BJ (cell line): ENCODE data around the gene MAPK1IP1L. TPM values are rescaled to one million over a fixed set of nuclear protein-coding genes. Genes with fewer than 3 reads are reported as not detected.

Experiments
- CTCF ChIA-PET: fragments of 350-600 bp; formaldehyde crosslinking; extraction: SDS; loops from one replicate; lab custom pipeline; 2021; ENCODE audit warnings: antibody characterized with exemption, inconsistent platforms; lab: Yijun Ruan, JAX
- POLR2A ChIA-PET: fragments of 300-600 bp; sonication (Branson Sonifier 250); formaldehyde crosslinking; extraction: SDS; loops from one replicate; lab custom pipeline; 2021; ENCODE audit warnings: antibody characterized with exemption; lab: Charles Lee
- DNase-seq: peaks from one replicate; pipeline ENCODE4 v3.0.0-alpha.2; 2011; ENCODE audit warnings: low read depth
- H3K27me3 ChIP-seq: 2 replicates; pipeline ENCODE4 v1.6.0; 2011; ENCODE audit warnings: low read length; ENCODE audit not compliant: control insufficient read depth, insufficient read depth
- H3K36me3 ChIP-seq: 2 replicates; pipeline ENCODE4 v1.5.1; 2011; ENCODE audit warnings: low read length; ENCODE audit not compliant: control insufficient read depth, insufficient read depth
- H3K4me3 ChIP-seq: 2 replicates; pipeline ENCODE4 v1.5.1; 2011; ENCODE audit warnings: low read depth, mild to moderate bottlenecking, control low read depth, low read length
- CTCF ChIP-seq: IDR thresholded peaks from 2 replicates; pipeline ENCODE4 v1.5.1; 2011; ENCODE audit warnings: low read depth, mild to moderate bottlenecking, control low read depth, inconsistent platforms, low read length, moderate library complexity; ENCODE audit not compliant: insufficient read depth
- polyA plus RNA-seq: library from polyadenylated mRNA; depleted of rRNA; stranded (reverse); fragments of >200 nt; gene quantifications from 2 replicates; pipeline ENCODE4 v1.2.3, GENCODE V29; 2011

Gene MAPK1IP1L
- polyA plus RNA-seq, 1 experiment, result 90.0 TPM

- no peak overlapping the region for H3K4me3 ChIP-seq
- DNase-seq, result no peak
- CTCF ChIA-PET, result interaction anchor here (0.8 kb wide), 1 partner anchor 54 kb away, joined by 3 read pairs; no protein-coding TSS in a partner anchor
- no peaks in the 10 kb centered on the region for H3K36me3 ChIP-seq
- TF ChIP-seq CTCF, result no peak
- POLR2A ChIA-PET, result no interaction called here
- no peaks in the 10 kb centered on the region for H3K27me3 ChIP-seq
Measured at GRCh38 chr14:55097881-55098560, 46.6 kb downstream of the MAPK1IP1L start.

- ChIA-PET POLR2A (no interaction called here), CTCF (no interaction called here)
- no peaks in the 10 kb centered on the region for H3K27me3 ChIP-seq
- no peak for TF ChIP-seq CTCF
- no peak for DNase-seq
- H3K36me3 ChIP-seq, result no peaks in the 10 kb centered on the region
- H3K4me3 ChIP-seq, result no peak overlapping the region
Measured at GRCh38 chr14:55098561-55098898, 47.1 kb downstream of the MAPK1IP1L start.

GRCh38 chr14:55099756-55100155 is 48.3 kb downstream of the MAPK1IP1L start:
- TF ChIP-seq CTCF, result no peak
- POLR2A ChIA-PET, result interaction anchor here (0.6 to 0.7 kb wide), 2 partner anchors 30 to 36 kb away, joined by 5 to 6 read pairs; no protein-coding TSS in a partner anchor
- Histone ChIP-seq H3K4me3 (no peak overlapping the region), H3K36me3 (no peaks in the 10 kb centered on the region), H3K27me3 (no peaks in the 10 kb centered on the region)
- CTCF ChIA-PET, result interaction anchor here (0.8 kb wide), 1 partner anchor 61 kb away, joined by 4 read pairs; no protein-coding TSS in a partner anchor
- DNase-seq, result no peak

GRCh38 chr14:55101698-55102097 is 50.3 kb downstream of the MAPK1IP1L start:
- ChIA-PET POLR2A (interaction anchor here (0.8 kb wide), 1 partner anchor 415 kb away, joined by 3 read pairs; no protein-coding TSS in a partner anchor), CTCF (interaction anchor here (0.6 to 1.8 kb wide), 4 partner anchors 9 to 30 kb away, joined by 3 to 8 read pairs (median 6); no protein-coding TSS in a partner anchor)
- no peak for DNase-seq
- TF ChIP-seq CTCF, result no peak
- H3K36me3 ChIP-seq, result no peaks in the 10 kb centered on the region
- no peaks in the 10 kb centered on the region for H3K27me3 ChIP-seq
- H3K4me3 ChIP-seq, result no peak overlapping the region

GRCh38 chr14:55102141-55102621 is 50.7 kb downstream of the MAPK1IP1L start:
- Histone ChIP-seq H3K4me3 (no peak overlapping the region), H3K27me3 (no peaks in the 10 kb centered on the region), H3K36me3 (no peaks in the 10 kb centered on the region)
- no peak for TF ChIP-seq CTCF
- CTCF ChIA-PET, result interaction anchor here (0.6 to 2.3 kb wide), 7 partner anchors 9 to 56 kb away, joined by 3 to 8 read pairs (median 5); partner anchors contain the start of genes LGALS3 and MAPK1IP1L
- POLR2A ChIA-PET, result interaction anchor here (0.8 kb wide), 1 partner anchor 416 kb away, joined by 3 read pairs; no protein-coding TSS in a partner anchor
- DNase-seq, result peak; percentile 95
